ENCODE results near the gene TFR2. TPM values are rescaled to one million over a fixed set of nuclear protein-coding genes. Genes with fewer than 3 reads are reported as not detected.

Gene TFR2
- total and polyA plus RNA-seq, 8 donors = 0.67 to 2.6 (median 1.2) TPM

- peaks cover 0 to 15% of the 10 kb centered on the region in 2 donors for H3K27me3 ChIP-seq
- no peak overlapping the region for H3K27ac ChIP-seq
- peaks cover 0 to 46% of the 10 kb centered on the region in 2 donors for H3K36me3 ChIP-seq
- intact Hi-C loops (cut with DNase I) = no loop called here
- no peak for ATAC-seq
- H3K4me3 ChIP-seq = no peak overlapping the region
- no peaks in the 10 kb centered on the region for H3K9me3 ChIP-seq
- peak in 1 of 4 donors; percentile 63 for DNase-seq
- peaks cover 12 to 32% of the 10 kb centered on the region in 2 donors for H3K4me1 ChIP-seq
- no peak for TF ChIP-seq CTCF (IDR thresholded peaks at IDR 0.05)
Observed at GRCh38 chr7:100570954-100571828, 70.2 kb downstream of the TFR2 start.

Other genes with a start within 250 kb of the TFR2 start
- 1 to 10 TPM; 2.9 to 4.1 TPM for gene ZCWPW1, start 212.8 kb downstream of the TFR2 start, total RNA-seq
- 1 to 10 TPM; 7.0 to 9.8 (median 8.9) TPM for gene ZCWPW1, start 212.8 kb downstream of the TFR2 start, polyA plus RNA-seq (ENCODE audit: insufficient read length in 6 of 6)
- 10 to 100 TPM; 25.0 to 33.0 TPM for gene MEPCE, start 211.7 kb downstream of the TFR2 start, total RNA-seq
- 10 to 100 TPM; 37.1 to 49.3 (median 44.6) TPM for gene MEPCE, start 211.7 kb downstream of the TFR2 start, polyA plus RNA-seq (ENCODE audit: insufficient read length in 6 of 6)
- 10 to 100 TPM; 22.7 to 27.0 TPM for gene PPP1R35, start 205.1 kb downstream of the TFR2 start, total RNA-seq
- gene PPP1R35, start 205.1 kb downstream of the TFR2 start, polyA plus RNA-seq (ENCODE audit: insufficient read length in 6 of 6) = 10 to 100 TPM; 12.2 to 22.3 (median 15.5) TPM
- gene SPACDR, start 177.3 kb downstream of the TFR2 start, total RNA-seq = 1 to 10 TPM in 1 of 2 donors, under 1 TPM in 1; 0.41 to 1.9 TPM
- 1 to 10 TPM; 3.5 to 5.6 (median 4.5) TPM for gene SPACDR, start 177.3 kb downstream of the TFR2 start, polyA plus RNA-seq (ENCODE audit: insufficient read length in 6 of 6)
- 10 to 100 TPM; 50.1 to 55.6 TPM for gene TSC22D4, start 162.3 kb downstream of the TFR2 start, total RNA-seq
- gene TSC22D4, start 162.3 kb downstream of the TFR2 start, polyA plus RNA-seq (ENCODE audit: insufficient read length in 6 of 6) = 10 to 100 TPM; 47.0 to 65.1 (median 57.3) TPM
- under 1 TPM; 0.50 to 0.55 TPM for gene NYAP1, start 157.6 kb downstream of the TFR2 start, total RNA-seq
- gene NYAP1, start 157.6 kb downstream of the TFR2 start, polyA plus RNA-seq (ENCODE audit: insufficient read length in 6 of 6) = 1 to 10 TPM; 2.6 to 5.2 (median 3.3) TPM
- 10 to 100 TPM; 28.6 to 34.9 TPM for gene AGFG2, start 102.3 kb downstream of the TFR2 start, total RNA-seq
- 10 to 100 TPM; 21.2 to 32.3 (median 27.2) TPM for gene AGFG2, start 102.3 kb downstream of the TFR2 start, polyA plus RNA-seq (ENCODE audit: insufficient read length in 6 of 6)
- gene SAP25, start 67.7 kb downstream of the TFR2 start, total RNA-seq = 1 to 10 TPM; 6.3 to 8.3 TPM
- gene SAP25, start 67.7 kb downstream of the TFR2 start, polyA plus RNA-seq (ENCODE audit: insufficient read length in 6 of 6) = 10 to 100 TPM in 1 of 6 donors, 1 to 10 TPM in 5; 4.5 to 11.4 (median 8.5) TPM
- 10 to 100 TPM; 66.5 to 86.5 TPM for gene LRCH4, start 55.4 kb downstream of the TFR2 start, total RNA-seq
- gene LRCH4, start 55.4 kb downstream of the TFR2 start, polyA plus RNA-seq (ENCODE audit: insufficient read length in 6 of 6) = 10 to 100 TPM; 42.3 to 82.5 (median 53.1) TPM
- under 1 TPM; 0.37 to 0.44 TPM for gene FBXO24, start 55.2 kb downstream of the TFR2 start, total RNA-seq
- gene FBXO24, start 55.2 kb downstream of the TFR2 start, polyA plus RNA-seq (ENCODE audit: insufficient read length in 6 of 6) = 1 to 10 TPM; 3.9 to 5.5 (median 5.0) TPM
- 100 to 1,000 TPM; 158 to 204 TPM for gene PCOLCE, start 39.2 kb downstream of the TFR2 start, total RNA-seq
- 100 to 1,000 TPM; 157 to 235 (median 181) TPM for gene PCOLCE, start 39.2 kb downstream of the TFR2 start, polyA plus RNA-seq (ENCODE audit: insufficient read length in 6 of 6)
- 10 to 100 TPM; 15.7 to 18.8 TPM for gene MOSPD3, start 29.0 kb downstream of the TFR2 start, total RNA-seq
- 10 to 100 TPM; 26.5 to 35.7 (median 31.9) TPM for gene MOSPD3, start 29.0 kb downstream of the TFR2 start, polyA plus RNA-seq (ENCODE audit: insufficient read length in 6 of 6)
- not detected for gene ACTL6B, start 14.9 kb upstream of the TFR2 start, total RNA-seq
- gene ACTL6B, start 14.9 kb upstream of the TFR2 start, polyA plus RNA-seq (ENCODE audit: insufficient read length in 6 of 6) = under 1 TPM in 2 of 6 donors, not detected in 4; 0.17 to 0.20 TPM
- 100 to 1,000 TPM; 214 to 273 TPM for gene GNB2, start 32.2 kb upstream of the TFR2 start, total RNA-seq
- 100 to 1,000 TPM; 151 to 220 (median 192) TPM for gene GNB2, start 32.2 kb upstream of the TFR2 start, polyA plus RNA-seq (ENCODE audit: insufficient read length in 6 of 6)
- gene GIGYF1, start 52.7 kb upstream of the TFR2 start, total RNA-seq = 10 to 100 TPM; 28.3 to 33.0 TPM
- 10 to 100 TPM; 35.3 to 57.7 (median 42.1) TPM for gene GIGYF1, start 52.7 kb upstream of the TFR2 start, polyA plus RNA-seq (ENCODE audit: insufficient read length in 6 of 6)
- 10 to 100 TPM; 22.4 to 29.7 TPM for gene POP7, start 64.6 kb upstream of the TFR2 start, total RNA-seq
- gene POP7, start 64.6 kb upstream of the TFR2 start, polyA plus RNA-seq (ENCODE audit: insufficient read length in 6 of 6) = 10 to 100 TPM; 15.8 to 23.8 (median 20.2) TPM
- not detected for gene EPO, start 78.9 kb upstream of the TFR2 start, total RNA-seq
- gene EPO, start 78.9 kb upstream of the TFR2 start, polyA plus RNA-seq (ENCODE audit: insufficient read length in 6 of 6) = under 1 TPM in 3 of 6 donors, not detected in 3; 0.20 to 0.34 (median 0.28) TPM
- not detected for gene ZAN, start 92.0 kb upstream of the TFR2 start, total RNA-seq
- gene ZAN, start 92.0 kb upstream of the TFR2 start, polyA plus RNA-seq (ENCODE audit: insufficient read length in 6 of 6) = not detected
- gene EPHB4, start 186.0 kb upstream of the TFR2 start, total RNA-seq = 10 to 100 TPM; 72.9 to 79.1 TPM
- gene EPHB4, start 186.0 kb upstream of the TFR2 start, polyA plus RNA-seq (ENCODE audit: insufficient read length in 6 of 6) = 100 to 1,000 TPM in 4 of 6 donors, 10 to 100 TPM in 2; 91.6 to 123 (median 104) TPM
- gene SLC12A9, start 211.2 kb upstream of the TFR2 start, total RNA-seq = 10 to 100 TPM; 35.7 to 49.9 TPM
- gene SLC12A9, start 211.2 kb upstream of the TFR2 start, polyA plus RNA-seq (ENCODE audit: insufficient read length in 6 of 6) = 10 to 100 TPM; 32.2 to 53.7 (median 40.8) TPM
- 10 to 100 TPM; 72.9 to 84.9 TPM for gene TRIP6, start 225.8 kb upstream of the TFR2 start, total RNA-seq
- gene TRIP6, start 225.8 kb upstream of the TFR2 start, polyA plus RNA-seq (ENCODE audit: insufficient read length in 6 of 6) = 10 to 100 TPM; 61.5 to 96.6 (median 76.2) TPM
- gene SRRT, start 233.6 kb upstream of the TFR2 start, total RNA-seq = 100 to 1,000 TPM in 1 of 2 donors, 10 to 100 TPM in 1; 91.4 to 119 TPM
- 100 to 1,000 TPM; 155 to 232 (median 177) TPM for gene SRRT, start 233.6 kb upstream of the TFR2 start, polyA plus RNA-seq (ENCODE audit: insufficient read length in 6 of 6)
- gene UFSP1, start 248.2 kb upstream of the TFR2 start, total RNA-seq = 1 to 10 TPM; 1.8 to 4.4 TPM
- 1 to 10 TPM in 4 of 6 donors, under 1 TPM in 2; 0.87 to 2.1 (median 1.6) TPM for gene UFSP1, start 248.2 kb upstream of the TFR2 start, polyA plus RNA-seq (ENCODE audit: insufficient read length in 6 of 6)

All from left lung (tissue), 10 donors.